Measurements from ENCODE around the gene XPR1. TPM values are rescaled to one million over a fixed set of nuclear protein-coding genes. Genes with fewer than 3 reads are reported as not detected.
"Not testable (repeated sequence)": the region's sequence is repeated elsewhere in the genome, so short reads cannot be mapped to it uniquely, and the experiment has no call there.

Gene XPR1
- total RNA-seq, 2 experiments from 2014 or later: 15.0 to 20.0 TPM

GRCh38 chr1:180628646-180629045, 3.2 kb upstream of the XPR1 start:
- Mint-ChIP-seq H3K9me3 (no peaks in the 10 kb centered on the region), H3K36me3 (no peaks in the 10 kb centered on the region), H3K27ac (no peak overlapping the region), H3K4me1 (peaks cover 2% of the 10 kb centered on the region), H3K27me3 (peaks cover 4% of the 10 kb centered on the region), H3K4me3 (no peak overlapping the region)
- DNase-seq: no peak

- Mint-ChIP-seq H3K36me3 (no peaks in the 10 kb centered on the region), H3K27me3 (no peaks in the 10 kb centered on the region), H3K9me3 (no peaks in the 10 kb centered on the region), H3K27ac (no peak overlapping the region), H3K4me1 (peaks cover 2% of the 10 kb centered on the region), H3K4me3 (no peak overlapping the region)
- no peak for DNase-seq
Observed at GRCh38 chr1:180630408-180631193, 1.2 kb upstream of the XPR1 start.

- Mint-ChIP-seq H3K27ac (peak overlapping the region; percentile 34), H3K9me3 (no peaks in the 10 kb centered on the region), H3K36me3 (no peaks in the 10 kb centered on the region), H3K4me1 (peaks cover 3% of the 10 kb centered on the region), H3K4me3 (no peak overlapping the region), H3K27me3 (no peaks in the 10 kb centered on the region)
- no peak for DNase-seq
Observed at GRCh38 chr1:180631194-180631765, 542 bp upstream of the XPR1 start.

DNA sequence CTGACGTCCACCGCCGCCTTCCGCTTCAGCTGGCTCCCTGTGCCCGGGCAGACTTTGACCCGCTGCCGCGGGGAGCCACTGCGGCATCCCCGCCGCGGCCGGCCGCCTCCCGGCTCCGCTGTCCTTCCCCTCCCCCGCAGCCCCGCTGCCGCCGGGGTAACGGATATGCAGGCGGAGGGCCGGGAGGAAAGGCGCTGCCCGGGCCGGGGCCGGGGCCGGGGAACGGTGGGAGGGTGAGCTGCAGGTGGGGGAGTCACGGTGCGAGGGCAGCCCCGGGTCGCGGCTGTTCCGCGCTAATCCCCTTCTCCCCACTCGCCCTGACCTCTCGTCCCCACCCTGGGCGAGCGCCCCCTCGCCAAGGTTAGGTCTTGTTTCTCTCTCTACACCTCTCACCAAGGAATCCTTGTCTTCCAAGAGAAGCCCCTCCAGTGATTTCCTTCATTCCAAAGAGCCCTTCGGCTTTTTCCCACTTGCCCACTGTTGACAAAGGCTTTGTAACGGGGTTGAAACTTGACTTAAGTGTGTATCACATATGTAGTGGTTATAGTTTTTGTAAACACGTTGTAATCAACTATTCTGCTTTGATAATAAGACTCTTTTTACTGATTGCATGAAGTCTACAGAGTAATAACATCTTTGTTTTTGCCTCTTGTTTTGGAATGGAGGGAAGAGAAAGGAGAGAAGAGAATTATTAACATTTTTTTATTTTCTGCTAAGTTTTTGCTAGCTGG, 669 bp downstream of the XPR1 start:
- Mint-ChIP-seq H3K4me1 (peaks cover 3% of the 10 kb centered on the region), H3K27ac (peak overlapping the region; percentile 87), H3K4me3 (no peak overlapping the region), H3K36me3 (no peaks in the 10 kb centered on the region), H3K9me3 (no peaks in the 10 kb centered on the region), H3K27me3 (no peaks in the 10 kb centered on the region)
- peak; percentile 73 for DNase-seq

DNA sequence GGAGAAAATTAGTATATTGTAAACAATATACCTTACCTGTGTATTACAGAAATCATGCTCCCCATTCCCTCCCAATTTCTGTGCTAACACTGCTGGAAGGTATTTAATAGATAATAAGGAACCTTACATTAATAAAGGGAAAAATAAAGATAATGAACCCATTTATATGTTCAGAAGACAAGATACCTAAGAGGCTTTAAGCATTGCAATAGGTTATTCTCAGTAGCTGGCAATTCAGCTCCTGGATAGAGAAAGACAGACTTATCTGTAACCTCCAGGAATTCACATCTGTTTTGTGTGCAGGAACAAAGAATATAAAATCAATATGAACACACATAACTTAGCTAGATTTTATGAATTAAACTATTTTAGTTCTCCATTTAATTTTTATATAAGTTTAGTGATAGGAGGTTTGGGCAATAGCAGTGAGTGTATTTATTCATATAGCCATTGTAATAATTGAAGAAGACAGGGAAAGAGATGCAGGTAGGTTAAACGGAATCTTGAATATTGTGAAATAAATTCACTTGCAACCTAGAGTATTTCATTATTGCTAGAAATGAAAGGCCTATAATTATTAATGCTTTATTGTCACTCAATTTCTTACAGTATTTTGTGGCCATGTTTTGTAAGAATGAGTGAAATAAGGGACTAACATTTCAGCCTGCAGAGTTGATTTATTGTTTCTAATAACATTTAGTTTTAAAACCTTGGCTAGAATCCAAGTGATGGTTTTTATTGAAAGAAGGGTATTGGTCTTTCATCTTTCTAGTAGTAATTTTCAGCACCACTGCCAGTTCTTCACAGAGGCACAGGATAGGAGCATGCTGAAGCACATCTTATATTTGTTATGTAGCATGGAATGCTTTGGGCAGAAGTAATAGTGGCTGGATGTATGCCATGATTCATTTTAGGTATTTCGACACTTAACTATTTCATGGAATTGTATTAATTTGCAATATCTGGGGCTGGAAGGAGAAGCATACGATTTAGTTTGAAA, 1.5 kb downstream of the XPR1 start:
- no peak overlapping the region for H3K4me3 Mint-ChIP-seq
- H3K27ac Mint-ChIP-seq: no peak overlapping the region
- H3K27me3 Mint-ChIP-seq: no peaks in the 10 kb centered on the region
- peaks cover 3% of the 10 kb centered on the region for H3K4me1 Mint-ChIP-seq
- no peak for DNase-seq
- H3K36me3 Mint-ChIP-seq: no peaks in the 10 kb centered on the region
- no peaks in the 10 kb centered on the region for H3K9me3 Mint-ChIP-seq

GRCh38 chr1:180636138-180636537, 4.3 kb downstream of the XPR1 start:
- no peaks in the 10 kb centered on the region for H3K9me3 Mint-ChIP-seq
- no peak overlapping the region for H3K27ac Mint-ChIP-seq

DNA sequence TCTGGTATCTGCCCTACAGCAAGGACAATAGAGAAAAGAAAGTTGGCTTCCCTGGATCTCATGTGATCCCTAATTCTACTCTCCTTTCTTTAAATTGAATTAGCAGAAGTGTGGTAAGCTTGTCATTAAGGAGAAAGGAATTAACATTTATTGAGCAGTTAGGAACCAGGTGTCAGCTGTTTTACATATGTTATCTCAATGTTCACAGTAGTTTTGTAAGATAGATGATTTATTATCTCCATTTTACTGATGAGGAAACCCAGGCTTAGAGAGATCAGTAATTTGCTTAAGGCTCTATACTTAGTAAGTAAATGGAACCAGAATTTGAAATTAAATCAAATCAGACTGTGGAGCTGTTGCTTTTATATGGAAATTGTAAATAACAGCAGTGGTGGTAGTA, 8.0 kb downstream of the XPR1 start:
- Mint-ChIP-seq H3K9me3 (no peaks in the 10 kb centered on the region), H3K4me1 (peaks cover 14% of the 10 kb centered on the region), H3K36me3 (peaks cover 5% of the 10 kb centered on the region), H3K27ac (no peak overlapping the region), H3K4me3 (no peak overlapping the region), H3K27me3 (no peaks in the 10 kb centered on the region)
- DNase-seq: no peak

More at GRCh38 chr1:180636138-180636537, 4.3 kb downstream of the XPR1 start:
- Mint-ChIP-seq H3K27me3 (no peaks in the 10 kb centered on the region), H3K4me1 (peaks cover 8% of the 10 kb centered on the region), H3K4me3 (no peak overlapping the region), H3K36me3 (no peaks in the 10 kb centered on the region)
- no peak for DNase-seq

- Mint-ChIP-seq H3K36me3 (peaks cover 10% of the 10 kb centered on the region), H3K27me3 (no peaks in the 10 kb centered on the region), H3K27ac (no peak overlapping the region), H3K4me1 (peaks cover 19% of the 10 kb centered on the region), H3K4me3 (no peak overlapping the region), H3K9me3 (no peaks in the 10 kb centered on the region)
- DNase-seq: no peak
Observed at GRCh38 chr1:180640531-180640949, 8.7 kb downstream of the XPR1 start.

- Mint-ChIP-seq H3K4me3 (no peak overlapping the region), H3K4me1 (peaks cover 26% of the 10 kb centered on the region), H3K27ac (no peak overlapping the region), H3K27me3 (no peaks in the 10 kb centered on the region), H3K9me3 (no peaks in the 10 kb centered on the region), H3K36me3 (peaks cover 14% of the 10 kb centered on the region)
- no peak for DNase-seq
Observed at GRCh38 chr1:180641662-180642061, 9.8 kb downstream of the XPR1 start.

- Mint-ChIP-seq H3K36me3 (peaks cover 16% of the 10 kb centered on the region), H3K27me3 (no peaks in the 10 kb centered on the region), H3K4me1 (peaks cover 29% of the 10 kb centered on the region), H3K9me3 (no peaks in the 10 kb centered on the region), H3K27ac (no peak overlapping the region), H3K4me3 (no peak overlapping the region)
- DNase-seq: no peak
Observed at GRCh38 chr1:180642781-180643180, 11.0 kb downstream of the XPR1 start.

DNA sequence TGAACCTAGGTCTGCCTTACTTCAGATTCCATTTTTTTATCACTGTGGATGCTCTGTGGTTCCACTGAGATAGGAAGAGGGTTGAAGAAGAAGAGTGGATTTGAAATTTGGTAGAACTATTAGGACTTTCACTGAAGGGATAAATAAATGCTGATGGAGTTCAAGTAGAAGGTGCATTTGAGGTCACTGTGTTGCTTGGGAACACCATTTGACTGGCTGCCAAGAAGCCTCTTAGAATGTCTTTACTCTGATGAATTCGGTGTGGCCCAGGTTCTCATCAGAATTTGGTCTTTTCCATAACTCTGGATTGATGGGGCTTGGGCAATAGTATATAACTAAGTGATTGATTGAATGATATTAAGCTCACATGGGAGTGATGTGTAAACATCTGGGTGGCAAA, 11.9 kb downstream of the XPR1 start:
- DNase-seq: no peak
- Mint-ChIP-seq H3K4me1 (peaks cover 29% of the 10 kb centered on the region), H3K4me3 (no peak overlapping the region), H3K27me3 (no peaks in the 10 kb centered on the region), H3K9me3 (no peaks in the 10 kb centered on the region), H3K36me3 (peaks cover 16% of the 10 kb centered on the region), H3K27ac (no peak overlapping the region)

- Mint-ChIP-seq H3K36me3 (peaks cover 16% of the 10 kb centered on the region), H3K9me3 (no peaks in the 10 kb centered on the region), H3K4me3 (no peak overlapping the region), H3K27ac (no peak overlapping the region), H3K27me3 (no peaks in the 10 kb centered on the region), H3K4me1 (peaks cover 32% of the 10 kb centered on the region)
- DNase-seq: no peak
Observed at GRCh38 chr1:180644526-180645192, 12.8 kb downstream of the XPR1 start.

DNA sequence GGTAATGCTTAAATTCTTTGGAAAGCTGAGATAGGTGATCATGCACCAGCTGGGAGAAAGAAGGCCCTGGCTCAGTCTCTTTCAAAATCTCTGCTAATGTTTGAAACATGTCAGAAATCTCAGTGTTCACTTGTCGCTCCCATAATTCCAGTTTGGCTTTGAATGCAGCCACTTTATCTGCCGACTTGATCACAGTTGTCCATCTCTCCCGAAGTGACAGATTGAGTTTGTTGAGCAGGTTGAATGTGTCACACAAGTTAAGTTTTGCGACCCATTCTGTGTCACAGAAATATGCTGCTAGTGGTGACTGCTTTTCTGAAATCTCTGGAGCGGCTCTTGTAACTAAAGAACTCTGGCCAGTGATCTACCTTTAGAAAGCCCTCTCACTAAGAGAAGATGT, 13.4 kb downstream of the XPR1 start:
- H3K27me3 Mint-ChIP-seq, H3K4me3 Mint-ChIP-seq, H3K27ac Mint-ChIP-seq, DNase-seq, H3K9me3 Mint-ChIP-seq: not testable (repeated sequence)
- Mint-ChIP-seq H3K4me1 (peaks cover 32% of the 10 kb centered on the region), H3K36me3 (peaks cover 16% of the 10 kb centered on the region)

DNA sequence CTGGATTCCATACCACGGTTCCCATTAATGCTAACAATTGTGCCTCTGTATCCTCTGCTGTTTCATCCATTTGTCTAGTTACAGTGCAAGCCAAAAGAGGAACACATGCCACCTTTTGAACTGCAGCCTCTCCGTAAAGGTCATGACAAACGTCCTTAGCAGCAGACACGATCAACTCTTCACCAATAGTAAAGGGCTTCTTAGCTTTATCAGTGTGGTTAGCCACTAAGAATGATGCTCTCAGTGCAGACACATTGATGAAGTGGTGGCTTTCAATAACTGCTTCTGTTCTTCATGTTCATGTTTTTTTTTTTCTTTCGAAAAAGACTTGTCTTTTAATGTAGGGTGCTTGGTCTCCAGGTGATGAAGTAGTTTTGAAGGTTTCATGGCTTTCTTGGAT, 14.3 kb downstream of the XPR1 start:
- no peak overlapping the region for H3K4me3 Mint-ChIP-seq
- H3K36me3 Mint-ChIP-seq: peaks cover 19% of the 10 kb centered on the region
- H3K9me3 Mint-ChIP-seq: no peaks in the 10 kb centered on the region
- no peak for DNase-seq
- H3K27me3 Mint-ChIP-seq: no peaks in the 10 kb centered on the region
- no peak overlapping the region for H3K27ac Mint-ChIP-seq
- H3K4me1 Mint-ChIP-seq: peaks cover 32% of the 10 kb centered on the region
